G401 (cell line): ENCODE results near the gene PROCA1. TPM values are rescaled to one million over a fixed set of nuclear protein-coding genes. Genes with fewer than 3 reads are reported as not detected.
"Not testable (repeated sequence)": the region's sequence is repeated elsewhere in the genome, so short reads cannot be mapped to it uniquely, and the experiment has no call there.

ENCODE experiments used
- DNase-seq: peaks from one replicate; pipeline ENCODE4 v3.0.0-alpha.2; 2015; ENCODE audit warnings: low spot score
- in situ Hi-C: cut with HindIII; loops from 2 replicates; pipeline ENCODE4 v1.10.0; 2016; ENCODE audit warnings: low sequenced_read_pairs, mixed read lengths
- total RNA-seq: library from RNA; depleted of rRNA; stranded (reverse); fragments of >200 nt; shearing (Covaris generic); gene quantifications from 2 replicates; pipeline ENCODE4 v1.2.3, GENCODE V29; 2014

Gene PROCA1
- total RNA-seq, 1 experiment from 2014 or later: 17.2 TPM

DNA sequence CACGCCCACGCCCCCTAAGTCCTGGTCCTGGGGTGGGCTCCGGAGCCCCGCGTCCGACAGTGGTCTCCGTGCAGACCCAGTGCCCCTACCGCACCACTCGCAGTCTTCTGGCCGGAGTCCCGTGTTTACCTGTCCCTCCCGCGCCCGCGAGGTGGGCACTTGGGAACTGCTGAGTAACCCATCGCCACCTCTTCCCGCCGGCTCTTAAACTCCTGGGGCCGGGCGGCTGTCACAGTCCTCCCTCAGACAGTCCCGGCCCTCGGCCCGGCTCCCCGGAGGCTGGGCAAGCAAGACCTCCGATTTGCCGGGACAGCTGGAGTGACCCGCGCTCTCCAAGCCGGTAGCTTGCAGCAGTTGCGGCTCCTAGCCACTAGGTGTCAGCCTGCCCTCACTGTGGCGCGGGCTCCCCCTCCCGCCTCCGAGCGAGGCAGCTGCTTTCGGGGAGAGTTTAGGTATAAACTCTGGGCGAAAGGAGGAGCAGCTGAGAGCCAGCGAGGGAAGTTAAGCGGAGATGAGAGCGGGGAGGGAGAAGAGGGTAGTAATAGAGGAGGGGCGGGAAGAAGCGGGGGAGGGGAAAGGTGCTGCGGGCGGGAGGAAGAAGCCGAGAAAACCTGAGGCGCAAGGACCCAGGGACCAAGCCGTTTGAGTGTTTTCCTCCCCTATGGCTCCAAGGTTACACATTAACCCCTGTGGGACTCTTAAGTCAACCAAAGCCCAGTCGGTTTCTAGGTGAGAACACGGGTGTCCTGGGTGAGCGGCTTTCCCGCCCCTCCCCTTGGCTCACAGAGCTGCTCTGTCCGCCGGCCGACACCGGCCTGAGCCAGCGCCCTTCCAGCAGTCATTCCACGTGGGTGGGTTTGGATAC is 15.2 kb upstream of the PROCA1 start:
- in situ Hi-C loops: no loop called here
- DNase-seq: peak; percentile 91

DNA sequence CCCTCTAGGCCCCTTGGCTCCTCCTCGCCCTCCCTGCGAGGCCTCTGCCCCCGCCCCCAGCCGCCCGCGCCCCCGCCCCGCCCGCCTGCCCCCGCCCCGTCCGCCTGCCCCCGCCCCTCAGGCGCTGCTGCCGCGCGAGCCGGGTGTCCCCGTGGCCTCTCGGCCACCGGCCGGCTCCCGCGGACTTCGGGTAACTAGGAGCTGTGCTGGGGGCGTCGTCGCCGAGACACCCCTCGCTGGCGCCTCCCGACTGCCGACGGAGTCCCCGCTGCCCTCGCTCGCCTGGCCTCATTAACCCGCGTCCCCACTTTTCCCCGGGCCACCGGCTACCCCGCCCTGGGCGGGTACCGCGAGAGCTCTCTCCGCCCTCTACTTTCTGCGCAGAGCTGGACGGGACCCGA is 14.5 kb upstream of the PROCA1 start, which contains the start of gene TLCD1:
Gene TLCD1, minus strand, starts transcription at position 8 of the 401 bp plus-strand sequence. CDS start 136 bp downstream, outside the sequence.
- in situ Hi-C loops: no loop called here
- peak; percentile 35 for DNase-seq

DNA sequence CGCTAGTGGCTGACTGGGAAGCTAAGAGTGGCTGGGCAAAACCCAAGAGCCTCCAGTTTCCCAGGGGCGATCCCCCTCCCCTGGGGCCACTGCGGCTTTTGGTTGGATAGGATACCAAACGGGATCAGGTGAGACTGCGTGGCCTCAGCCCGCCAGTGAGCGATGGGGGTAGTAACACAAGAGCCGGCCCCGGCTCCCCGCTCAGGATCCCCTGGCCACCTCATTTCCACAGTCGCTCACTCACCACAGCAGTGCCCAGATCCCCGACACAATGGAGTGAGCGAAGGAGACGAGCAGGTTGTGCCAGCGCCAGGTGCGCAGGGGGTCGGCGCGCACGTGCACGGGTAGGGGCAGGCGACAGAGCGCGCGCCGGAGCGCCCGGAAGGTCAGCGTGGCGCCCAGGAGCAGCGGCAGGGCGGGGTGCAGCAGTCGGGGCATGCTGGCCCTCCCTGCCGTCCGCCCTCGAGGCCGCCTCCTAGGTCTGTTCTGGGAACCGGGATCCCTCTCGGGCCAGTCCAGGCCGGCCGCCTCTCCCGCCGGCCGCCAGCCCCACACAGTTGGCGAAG is 14.1 kb upstream of the PROCA1 start:
- DNase-seq: peak; percentile 56
- in situ Hi-C loops: no loop called here

DNA sequence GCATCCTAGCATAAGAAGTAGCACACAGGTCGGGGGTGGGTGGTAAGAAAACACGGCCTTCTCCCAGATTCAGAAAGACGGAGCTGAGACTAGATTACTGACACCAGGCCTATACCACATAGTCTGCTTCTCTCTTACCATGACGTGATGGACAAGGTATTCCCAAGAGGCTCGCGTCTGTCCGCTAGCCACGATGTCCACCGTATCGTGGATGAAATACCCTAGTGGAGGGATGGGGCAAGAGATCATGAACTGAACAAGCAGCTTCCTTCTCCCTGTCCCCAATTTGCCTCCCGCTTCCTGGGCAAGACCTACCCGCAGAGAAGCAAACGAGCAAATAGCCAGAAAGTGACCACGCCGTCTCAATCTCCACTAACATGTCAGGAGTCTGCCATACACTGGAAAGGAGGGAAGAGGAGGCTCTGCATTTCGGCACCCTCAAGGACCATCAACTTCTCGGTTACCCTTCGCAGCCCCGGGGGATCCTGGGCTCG is 13.5 kb upstream of the PROCA1 start:
- in situ Hi-C loops: no loop called here

DNA sequence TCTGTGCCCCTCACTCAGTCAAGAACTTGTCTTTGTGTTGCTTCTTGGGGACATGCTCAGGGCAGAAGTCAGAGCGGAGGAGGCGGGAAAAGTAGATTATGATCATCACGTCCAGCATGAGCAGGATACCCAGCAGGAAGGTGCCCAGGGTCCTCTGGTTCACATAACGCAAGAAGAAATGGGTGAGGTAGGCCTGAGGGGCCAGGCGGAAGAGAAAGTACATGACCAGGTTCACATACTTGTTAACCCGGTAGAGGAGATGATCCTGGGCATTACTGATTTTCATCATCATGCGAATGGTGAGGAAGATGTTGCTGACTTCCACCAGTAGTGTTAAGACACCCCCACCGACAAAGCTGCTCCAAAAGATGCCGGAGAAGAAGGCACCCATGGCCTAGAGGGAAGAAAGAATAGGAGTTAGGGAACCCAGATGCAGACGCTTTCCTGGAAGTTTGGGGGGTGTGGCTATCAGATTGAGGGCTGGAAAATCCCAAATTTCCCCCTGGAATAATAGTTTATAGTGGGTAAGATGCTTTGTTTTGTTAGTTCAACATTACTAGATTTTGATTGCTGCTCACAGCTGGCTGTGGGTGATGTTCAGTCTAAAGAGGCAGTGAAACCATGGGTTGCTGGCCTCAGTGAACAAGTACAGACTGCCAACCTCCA is 12.9 kb upstream of the PROCA1 start:
- in situ Hi-C loops: no loop called here
- peak; percentile 19 for DNase-seq

More for the DNA sequence above, 13.5 kb upstream of the PROCA1 start:
- peak; percentile 54 for DNase-seq

DNA sequence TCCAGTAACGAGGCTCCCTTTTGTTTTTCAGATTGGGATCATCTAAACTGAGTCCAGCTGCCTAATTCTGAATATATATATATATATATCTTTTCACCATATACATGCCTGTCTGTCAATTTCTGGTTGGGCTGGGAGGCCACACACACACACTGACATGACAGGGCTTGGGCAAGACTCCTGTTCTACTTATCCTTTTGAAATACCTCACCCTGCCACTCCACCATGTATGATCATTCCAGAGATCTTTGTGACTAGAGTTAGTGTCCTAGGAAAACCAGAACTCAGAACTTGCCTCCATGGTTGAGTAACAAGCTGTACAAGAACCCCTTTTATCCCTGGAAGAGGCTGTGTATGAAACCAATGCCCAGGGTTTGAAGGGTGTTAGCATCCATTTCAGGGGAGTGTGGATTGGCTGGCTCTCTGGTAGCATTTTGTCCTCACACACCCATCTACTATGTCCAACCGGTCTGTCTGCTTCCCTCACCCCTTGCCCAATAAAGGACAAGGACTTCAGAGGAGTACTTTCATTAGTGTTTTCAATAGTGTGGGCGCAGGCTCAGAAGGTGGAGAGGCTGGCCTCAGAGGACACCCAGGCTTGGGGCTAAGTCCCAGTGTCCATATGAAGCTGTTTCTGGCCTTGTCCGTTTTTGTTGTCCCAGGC is 12.3 kb upstream of the PROCA1 start:
- DNase-seq, in situ Hi-C loops: not testable (repeated sequence)

DNA sequence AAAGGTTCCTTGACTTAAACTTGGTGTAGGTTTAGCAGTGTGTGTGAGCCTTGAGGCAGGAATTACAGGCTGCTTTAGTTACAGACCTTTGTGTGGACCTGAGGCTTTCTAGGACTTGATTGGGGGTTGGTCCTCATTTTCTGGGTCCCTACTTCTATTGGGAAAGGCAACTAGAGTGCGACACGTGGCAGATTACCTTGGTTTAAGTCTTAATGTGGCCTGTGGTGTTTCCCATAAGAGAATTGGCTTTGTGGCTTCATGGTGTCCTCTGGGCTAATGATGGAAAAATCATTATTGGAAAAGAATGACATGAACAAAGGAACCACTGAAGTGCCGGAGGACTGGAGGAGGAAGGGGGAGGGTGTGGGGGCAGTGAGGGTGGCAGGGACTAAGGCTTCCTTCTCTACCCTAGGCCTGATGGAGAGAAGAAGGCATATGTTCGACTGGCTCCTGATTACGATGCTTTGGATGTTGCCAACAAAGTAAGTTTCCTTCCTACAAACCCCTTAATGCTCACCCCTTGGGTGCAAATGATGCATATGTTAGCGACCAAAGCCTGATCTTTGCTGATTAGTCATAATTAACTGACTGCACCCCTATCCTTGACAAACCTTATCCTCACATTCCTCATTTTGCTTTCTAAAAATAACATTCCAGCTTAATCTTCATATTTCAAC is 11.6 kb upstream of the PROCA1 start:
- no peak for DNase-seq
- in situ Hi-C loops: no loop called here

DNA sequence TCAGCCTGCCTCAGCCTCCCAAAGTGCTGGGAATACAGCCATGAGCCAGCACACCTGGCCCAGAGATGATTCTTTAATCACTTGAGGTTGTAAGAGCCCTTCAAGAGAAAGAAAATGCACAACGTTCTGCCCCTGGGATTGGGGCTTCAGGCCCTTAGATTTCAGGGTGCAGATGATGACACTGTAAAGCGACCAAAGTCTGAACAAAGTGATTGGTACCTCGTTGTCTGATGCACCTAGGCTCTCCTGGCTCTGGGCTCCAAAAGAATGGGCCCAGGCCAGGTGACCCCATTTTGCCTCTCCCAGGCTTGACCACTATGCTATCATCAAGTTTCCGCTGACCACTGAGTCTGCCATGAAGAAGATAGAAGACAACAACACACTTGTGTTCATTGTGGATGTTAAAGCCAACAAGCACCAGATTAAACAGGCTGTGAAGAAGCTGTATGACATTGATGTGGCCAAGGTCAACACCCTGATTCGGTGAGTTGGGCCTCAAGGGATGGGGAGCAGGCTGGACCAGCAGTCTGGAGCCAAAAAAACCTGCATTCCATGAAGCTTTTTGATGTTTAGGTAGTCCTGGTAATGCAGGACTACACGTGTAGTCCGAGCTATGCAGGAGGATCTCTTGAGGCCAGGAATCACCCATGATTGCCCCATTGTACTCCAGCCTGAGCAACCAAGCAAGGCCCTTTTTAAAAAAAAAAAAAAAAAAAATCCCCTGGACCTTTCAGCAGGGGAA is 10.9 kb upstream of the PROCA1 start:
- in situ Hi-C loops: no loop called here

DNA sequence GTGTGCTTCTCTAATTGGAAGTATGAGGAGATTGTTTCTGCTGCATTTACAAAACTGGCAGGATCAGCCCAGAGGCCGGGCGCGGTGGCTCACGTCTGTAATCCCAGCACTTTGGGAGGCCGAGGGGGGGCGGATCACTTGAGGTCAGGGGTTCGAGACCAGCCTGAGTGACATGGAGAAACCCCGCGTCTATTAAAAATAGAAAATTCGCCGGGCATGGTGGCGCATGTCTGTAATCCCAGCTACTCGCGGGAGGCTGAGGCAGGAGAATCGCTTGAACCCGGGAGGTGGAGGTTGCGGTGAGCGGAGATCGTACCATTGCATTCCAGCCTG is 9.3 kb upstream of the PROCA1 start:
- in situ Hi-C loops, DNase-seq: not testable (repeated sequence)

More for the DNA sequence above, 10.9 kb upstream of the PROCA1 start:
- DNase-seq: no peak

DNA sequence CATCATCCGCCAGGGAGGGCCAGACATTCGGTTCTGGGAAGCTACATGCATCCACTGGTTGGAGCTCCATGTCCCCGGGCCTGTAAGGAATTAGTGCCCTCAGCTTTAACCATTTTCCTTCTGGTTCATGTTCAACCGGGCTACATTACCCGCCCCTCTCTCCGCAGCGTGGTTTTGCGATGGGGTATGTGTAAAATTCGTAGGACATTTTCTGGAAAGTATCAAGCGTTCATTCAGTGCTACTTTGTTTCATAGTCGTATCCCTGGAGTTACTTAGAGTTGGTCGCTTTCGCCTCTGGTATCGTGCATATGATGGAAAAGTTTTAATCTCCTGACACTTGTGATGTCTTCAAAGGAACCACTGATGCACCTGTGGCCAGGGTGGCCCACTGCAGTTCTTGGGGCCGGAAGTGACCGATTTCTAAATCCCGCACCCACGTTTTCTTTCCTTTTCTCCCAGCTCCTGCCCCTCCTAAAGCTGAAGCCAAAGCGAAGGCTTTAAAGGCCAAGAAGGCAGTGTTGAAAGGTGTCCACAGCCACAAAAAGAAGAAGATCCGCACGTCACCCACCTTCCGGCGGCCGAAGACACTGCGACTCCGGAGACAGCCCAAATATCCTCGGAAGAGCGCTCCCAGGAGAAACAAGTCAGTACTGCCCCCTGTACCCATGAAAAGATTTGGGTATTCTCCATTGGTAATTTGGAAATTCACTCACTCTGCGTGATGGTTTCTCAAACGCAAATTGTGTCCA is 8.7 kb upstream of the PROCA1 start:
- in situ Hi-C loops: no loop called here

DNA sequence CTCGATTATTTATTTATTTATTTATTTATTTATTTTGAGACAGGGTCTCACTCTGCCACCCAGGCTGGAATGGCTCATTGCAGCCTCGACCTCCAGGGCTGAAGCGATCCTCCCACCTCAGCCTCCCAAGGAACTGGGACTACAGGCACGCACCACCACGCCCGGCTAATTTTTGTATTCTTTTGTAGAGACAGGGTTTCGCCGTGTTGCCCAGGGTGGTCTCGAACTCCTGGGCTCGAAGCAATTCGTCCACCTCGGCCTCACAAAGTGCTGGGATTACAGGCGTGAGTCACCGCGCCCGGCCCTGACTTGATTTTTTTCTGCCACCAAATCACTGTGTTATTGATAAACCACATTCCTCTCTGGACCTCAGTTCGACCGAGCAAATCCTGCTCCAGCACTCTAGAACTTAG is 7.3 kb upstream of the PROCA1 start:
- DNase-seq: no peak
- in situ Hi-C loops: no loop called here

More for the DNA sequence above, 8.7 kb upstream of the PROCA1 start:
- DNase-seq: no peak

DNA sequence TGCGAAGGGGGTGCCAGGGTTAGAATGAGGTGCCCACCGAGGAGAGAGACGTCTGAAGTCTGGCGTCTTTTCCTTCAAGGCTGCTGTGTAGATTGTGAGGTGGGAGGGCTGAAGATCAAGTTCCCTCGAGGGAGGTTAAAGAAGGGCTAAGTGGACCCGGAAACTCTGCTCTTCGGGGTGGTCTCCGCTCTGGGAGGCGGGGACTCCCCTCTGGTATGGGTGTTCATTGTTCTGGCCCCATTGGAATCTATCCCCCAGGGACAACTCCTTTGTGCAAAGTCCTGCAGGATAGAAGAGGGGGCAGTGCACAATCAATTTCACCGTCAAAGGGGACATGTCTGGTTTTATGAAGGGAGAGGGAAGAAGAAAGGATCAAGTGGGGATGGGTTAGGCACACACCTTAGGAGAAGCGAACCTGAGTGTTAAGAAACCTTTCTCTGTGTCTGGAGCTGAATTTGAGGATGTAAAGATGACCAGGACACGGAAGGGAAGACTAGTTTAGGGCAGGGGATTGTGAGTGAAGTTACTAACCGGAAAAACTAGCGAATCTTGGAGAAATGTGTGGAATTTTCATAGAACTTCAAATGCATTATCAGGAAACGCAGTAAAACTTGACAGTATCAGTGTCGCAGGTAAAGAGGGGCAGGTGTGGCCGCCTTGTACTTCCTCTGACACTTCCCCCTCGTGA is 6.8 kb upstream of the PROCA1 start:
- no peak for DNase-seq
- in situ Hi-C loops: no loop called here

DNA sequence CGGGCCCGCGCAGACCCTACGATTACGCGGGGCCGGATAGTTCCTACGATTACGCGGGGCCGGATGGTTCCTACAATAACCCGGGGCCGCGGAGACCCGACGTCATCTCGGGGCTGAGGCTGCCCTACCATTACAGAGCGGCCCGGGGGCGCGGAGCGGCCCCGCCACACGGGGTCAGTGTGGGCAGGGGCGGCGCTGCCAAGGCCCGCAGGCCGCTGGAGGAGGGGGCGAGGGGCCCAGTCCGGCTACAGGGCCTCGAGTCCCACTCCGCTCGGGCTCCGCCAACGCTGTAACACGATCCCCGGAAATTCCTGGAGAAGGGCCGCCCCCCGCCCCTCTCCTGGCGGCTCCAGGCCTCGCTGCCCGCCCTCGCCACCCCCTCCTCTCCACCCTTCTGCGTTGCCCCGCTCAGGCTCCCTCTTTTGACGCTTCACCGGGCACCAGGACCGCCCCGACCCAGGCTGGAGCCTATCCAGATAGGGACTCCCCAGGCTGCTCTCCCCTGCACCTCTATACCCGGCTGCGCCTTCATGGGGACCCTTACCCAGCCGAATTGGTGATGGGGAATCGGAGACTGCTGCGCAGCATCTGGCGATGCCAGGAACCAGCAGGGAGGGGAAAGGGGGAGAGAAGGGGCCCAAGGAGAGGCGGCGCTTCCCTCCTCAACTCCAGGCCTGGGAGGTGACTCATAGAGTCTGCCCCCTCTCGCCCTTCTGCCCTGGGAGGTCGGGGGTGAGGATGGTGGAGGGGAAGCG is 6.1 kb upstream of the PROCA1 start, which contains the start of gene RAB34:
Gene RAB34, minus strand, starts transcription at position 291 of the 755 bp plus-strand sequence. CDS start 602 bp downstream, outside the sequence.
- in situ Hi-C loops: no loop called here

DNA sequence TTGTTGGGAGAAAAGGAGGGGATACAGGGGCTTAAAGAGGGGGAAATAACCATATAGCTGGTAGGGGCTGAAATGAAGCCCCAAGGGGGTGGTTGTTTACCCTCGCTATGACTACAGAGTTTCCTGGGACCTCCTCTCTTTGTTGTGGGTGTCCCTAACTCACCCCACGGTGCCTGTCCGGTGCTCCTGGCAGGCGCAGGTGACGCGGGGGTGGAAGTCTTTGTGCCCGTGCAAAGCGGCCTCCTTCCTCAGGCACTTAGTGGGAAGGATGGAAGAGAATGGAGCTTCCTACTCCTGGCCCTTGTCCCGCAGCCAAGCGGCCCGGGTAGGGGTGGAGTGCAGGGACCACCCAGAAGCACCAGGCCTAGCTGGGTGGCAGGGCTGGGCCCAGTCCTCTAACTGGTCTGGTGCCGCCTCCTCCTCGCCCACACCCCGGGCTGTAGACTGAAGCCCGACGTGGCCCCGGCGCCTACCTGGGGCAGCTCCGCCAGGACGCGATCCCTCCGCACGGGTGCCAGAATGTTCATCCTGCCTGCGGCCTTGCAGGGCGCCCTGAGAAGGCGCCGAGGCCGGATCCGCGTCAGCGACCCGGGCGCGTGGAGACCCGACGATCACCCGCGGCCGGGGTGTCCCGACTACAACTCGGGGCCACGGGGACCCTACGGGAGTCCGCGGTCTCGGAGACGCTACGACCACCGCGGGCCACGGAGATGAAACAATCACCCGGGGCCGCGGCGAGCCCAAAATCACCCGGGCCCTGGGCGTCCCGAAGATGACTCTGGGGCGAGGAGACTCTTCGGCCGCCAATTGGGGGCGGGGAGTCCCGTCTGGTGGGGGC is 5.3 kb upstream of the PROCA1 start:
- in situ Hi-C loops: no loop called here
- no peak for DNase-seq

More for the DNA sequence above, 6.1 kb upstream of the PROCA1 start, which contains the start of gene RAB34:
- peak; percentile 47 for DNase-seq

DNA sequence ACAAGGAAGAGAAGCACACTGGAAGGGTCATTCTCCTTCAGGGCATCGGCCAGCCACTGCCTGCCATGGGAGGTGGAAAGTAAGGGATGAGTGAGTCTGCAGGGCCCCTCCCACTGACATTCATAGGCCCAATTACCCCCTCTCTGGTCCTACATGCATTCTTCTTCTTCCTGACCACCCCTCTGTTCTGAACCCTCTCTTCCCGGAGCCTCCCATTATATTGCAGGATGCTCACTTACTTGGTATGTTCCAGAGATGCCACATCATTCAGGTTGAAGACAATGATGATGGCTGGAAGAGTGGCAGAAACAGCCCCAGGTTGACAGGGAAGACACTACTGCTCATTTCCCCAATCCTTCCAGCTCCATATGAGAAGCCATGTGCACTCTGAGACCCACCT is 3.5 kb upstream of the PROCA1 start:
- in situ Hi-C loops: no loop called here
- DNase-seq: no peak
